ENCODE results near the gene RPL31.
"Not testable (repeated sequence)": the region's sequence is repeated elsewhere in the genome, so short reads cannot be mapped to it uniquely, and the experiment has no call there.

Gene RPL31

GRCh38 chr2:101041413-101041812 is 39.3 kb downstream of the RPL31 start:
- TF ChIP-seq, protein P1, sequence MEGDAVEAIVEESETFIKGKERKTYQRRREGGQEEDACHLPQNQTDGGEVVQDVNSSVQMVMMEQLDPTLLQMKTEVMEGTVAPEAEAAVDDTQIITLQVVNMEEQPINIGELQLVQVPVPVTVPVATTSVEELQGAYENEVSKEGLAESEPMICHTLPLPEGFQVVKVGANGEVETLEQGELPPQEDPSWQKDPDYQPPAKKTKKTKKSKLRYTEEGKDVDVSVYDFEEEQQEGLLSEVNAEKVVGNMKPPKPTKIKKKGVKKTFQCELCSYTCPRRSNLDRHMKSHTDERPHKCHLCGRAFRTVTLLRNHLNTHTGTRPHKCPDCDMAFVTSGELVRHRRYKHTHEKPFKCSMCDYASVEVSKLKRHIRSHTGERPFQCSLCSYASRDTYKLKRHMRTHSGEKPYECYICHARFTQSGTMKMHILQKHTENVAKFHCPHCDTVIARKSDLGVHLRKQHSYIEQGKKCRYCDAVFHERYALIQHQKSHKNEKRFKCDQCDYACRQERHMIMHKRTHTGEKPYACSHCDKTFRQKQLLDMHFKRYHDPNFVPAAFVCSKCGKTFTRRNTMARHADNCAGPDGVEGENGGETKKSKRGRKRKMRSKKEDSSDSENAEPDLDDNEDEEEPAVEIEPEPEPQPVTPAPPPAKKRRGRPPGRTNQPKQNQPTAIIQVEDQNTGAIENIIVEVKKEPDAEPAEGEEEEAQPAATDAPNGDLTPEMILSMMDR (IDR thresholded peaks at IDR 0.05): no peak
- peak overlapping the region in 1 of 2 donors; percentile 18 for H3K27ac ChIP-seq

DNA sequence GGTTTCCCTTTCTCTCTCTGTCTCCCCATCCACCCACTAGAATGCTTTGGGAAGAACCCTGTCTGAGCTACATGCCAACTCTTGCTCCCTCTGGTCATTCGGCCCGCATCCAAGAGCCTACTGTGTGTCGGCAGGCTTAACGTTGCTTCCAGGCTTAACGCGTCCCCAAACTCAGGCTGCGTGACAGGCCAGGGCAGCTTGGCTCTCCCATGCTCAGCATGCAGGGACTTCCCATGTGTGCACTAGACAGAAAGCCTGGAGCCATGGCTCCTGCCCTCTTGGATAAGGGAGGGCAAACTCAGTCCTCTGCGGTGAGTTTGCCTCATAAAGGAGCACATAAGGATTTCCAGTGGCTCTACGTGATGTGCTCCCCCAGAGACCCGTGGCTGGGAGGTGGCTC is 43.2 kb downstream of the RPL31 start:
- Histone ChIP-seq H3K4me3 (no peak overlapping the region), H3K27ac (no peak overlapping the region)
- TF ChIP-seq, protein P1 (IDR thresholded peaks at IDR 0.05): no peak
- no peak for DNase-seq (ENCODE audit: low spot score)

More at GRCh38 chr2:101041413-101041812, 39.3 kb downstream of the RPL31 start:
- H3K4me3 ChIP-seq: no peak overlapping the region
- DNase-seq (ENCODE audit: low spot score): no peak

DNA sequence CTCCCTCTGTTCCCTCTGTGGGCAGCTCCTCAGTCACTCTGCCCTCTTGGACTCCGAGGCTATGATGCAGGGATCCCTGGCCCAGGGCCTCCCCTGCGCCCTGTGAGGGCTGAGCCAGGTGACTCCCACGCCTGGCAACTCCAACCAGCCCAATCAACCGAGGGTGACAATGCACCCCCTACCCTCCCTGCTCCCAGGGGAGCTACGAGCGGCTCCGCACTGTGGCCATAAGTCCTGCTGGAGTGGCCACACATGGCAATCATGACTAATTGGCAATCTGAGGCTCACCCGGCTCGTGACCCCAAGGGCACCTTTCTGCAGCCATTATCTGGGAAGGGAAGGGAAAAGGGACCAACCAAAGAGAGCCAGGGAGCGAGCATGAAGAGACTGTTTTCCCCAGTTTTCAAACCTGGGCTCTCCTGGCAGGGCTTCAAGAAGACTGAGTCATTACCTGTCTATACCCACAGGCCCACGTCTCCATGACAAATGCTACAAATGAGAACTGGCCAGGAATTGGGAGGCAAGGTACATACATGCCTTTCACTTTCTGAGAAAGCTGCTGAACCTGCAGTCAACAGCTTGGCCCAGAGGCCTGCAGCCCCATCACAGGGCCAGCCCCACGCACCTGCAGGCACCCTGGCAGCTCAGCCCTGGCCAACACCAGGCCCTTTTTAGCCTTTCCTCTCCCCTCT is 45.1 kb downstream of the RPL31 start:
- TF ChIP-seq, protein P1 (IDR thresholded peaks at IDR 0.05): no peak
- Histone ChIP-seq H3K4me3 (no peak overlapping the region), H3K27ac (no peak overlapping the region)
- DNase-seq (ENCODE audit: low spot score): no peak

- TF ChIP-seq, protein P1 (IDR thresholded peaks at IDR 0.05): no peak
- H3K27ac ChIP-seq: no peak overlapping the region
- DNase-seq (ENCODE audit: low spot score): no peak
Measured at GRCh38 chr2:101047774-101048173, 45.7 kb downstream of the RPL31 start.

GRCh38 chr2:101048756-101049155 is 46.7 kb downstream of the RPL31 start:
- H3K27ac ChIP-seq: no peak overlapping the region
- no peak for DNase-seq (ENCODE audit: low spot score)
- TF ChIP-seq, protein P1 (IDR thresholded peaks at IDR 0.05): no peak
- H3K4me3 ChIP-seq: no peak overlapping the region

More at GRCh38 chr2:101047774-101048173, 45.7 kb downstream of the RPL31 start:
- H3K4me3 ChIP-seq: no peak overlapping the region

- not testable (repeated sequence) for H3K27ac ChIP-seq; DNase-seq (ENCODE audit: low spot score); H3K4me3 ChIP-seq
Measured at GRCh38 chr2:101050886-101051285, 48.8 kb downstream of the RPL31 start.

- TF ChIP-seq, protein P1 (IDR thresholded peaks at IDR 0.05): no peak
- H3K27ac ChIP-seq: no peak overlapping the region
- no peak for DNase-seq (ENCODE audit: low spot score)
- no peak overlapping the region for H3K4me3 ChIP-seq
Measured at GRCh38 chr2:101052147-101052546, 50.1 kb downstream of the RPL31 start.
